ENCODE data around the gene LTK. TPM values are rescaled to one million over a fixed set of nuclear protein-coding genes. Genes with fewer than 3 reads are reported as not detected.

The LTK gene
- total RNA-seq, 2 donors from 2014 or later = 1.9 to 2.8 TPM

- H3K4me3 Mint-ChIP-seq = no peak overlapping the region
- ATAC-seq (replicated peaks) = no peak
- no peak overlapping the region for H3K27ac Mint-ChIP-seq
- H3K4me1 Mint-ChIP-seq = peaks cover 5% of the 10 kb centered on the region
- H3K36me3 Mint-ChIP-seq (ENCODE audit: low read depth) = no peaks in the 10 kb centered on the region
- no peaks in the 10 kb centered on the region for H3K27me3 Mint-ChIP-seq
- H3K9me3 Mint-ChIP-seq = no peaks in the 10 kb centered on the region
These were observed 36.6 kb upstream of the LTK start for GRCh38 chr15:41550066-41550775.

GRCh38 chr15:41546851-41547786 is 33.5 kb upstream of the LTK start:
- Mint-ChIP-seq H3K36me3 (ENCODE audit: low read depth) (no peaks in the 10 kb centered on the region), H3K9me3 (no peaks in the 10 kb centered on the region), H3K27me3 (no peaks in the 10 kb centered on the region), H3K4me1 (peaks cover 7% of the 10 kb centered on the region), H3K4me3 (no peak overlapping the region), H3K27ac (no peak overlapping the region)
- ATAC-seq (replicated peaks) = no peak

GRCh38 chr15:41545218-41545617 is 31.6 kb upstream of the LTK start:
- Mint-ChIP-seq H3K4me1 (peaks cover 7% of the 10 kb centered on the region), H3K27me3 (no peaks in the 10 kb centered on the region), H3K36me3 (ENCODE audit: low read depth) (no peaks in the 10 kb centered on the region), H3K4me3 (peak overlapping the region; percentile 97), H3K9me3 (no peaks in the 10 kb centered on the region), H3K27ac (peak overlapping the region; percentile 93)
- no peak for ATAC-seq (replicated peaks)

- peak overlapping the region; percentile 97 for H3K4me3 Mint-ChIP-seq
- no peaks in the 10 kb centered on the region for H3K36me3 Mint-ChIP-seq (ENCODE audit: low read depth)
- peak overlapping the region; percentile 93 for H3K27ac Mint-ChIP-seq
These were observed 31.0 kb upstream of the LTK start for GRCh38 chr15:41544650-41545015.

GRCh38 chr15:41543521-41543870 is 29.9 kb upstream of the LTK start:
- H3K9me3 Mint-ChIP-seq = no peaks in the 10 kb centered on the region
- no peaks in the 10 kb centered on the region for H3K27me3 Mint-ChIP-seq
- no peaks in the 10 kb centered on the region for H3K36me3 Mint-ChIP-seq (ENCODE audit: low read depth)
- peak overlapping the region; percentile 93 for H3K27ac Mint-ChIP-seq
- H3K4me1 Mint-ChIP-seq = peaks cover 7% of the 10 kb centered on the region
- H3K4me3 Mint-ChIP-seq = peak overlapping the region; percentile 97
- no peak for ATAC-seq (replicated peaks)

More at GRCh38 chr15:41544650-41545015, 31.0 kb upstream of the LTK start:
- H3K9me3 Mint-ChIP-seq = no peaks in the 10 kb centered on the region
- H3K27me3 Mint-ChIP-seq = no peaks in the 10 kb centered on the region
- ATAC-seq (replicated peaks) = no peak
- H3K4me1 Mint-ChIP-seq = peaks cover 7% of the 10 kb centered on the region

- H3K36me3 Mint-ChIP-seq (ENCODE audit: low read depth) = peaks cover 55% of the 10 kb centered on the region
- no peaks in the 10 kb centered on the region for H3K9me3 Mint-ChIP-seq
- H3K4me3 Mint-ChIP-seq = no peak overlapping the region
- no peak for ATAC-seq (replicated peaks)
- H3K27me3 Mint-ChIP-seq = no peaks in the 10 kb centered on the region
- H3K4me1 Mint-ChIP-seq = peaks cover 4% of the 10 kb centered on the region
- no peak overlapping the region for H3K27ac Mint-ChIP-seq
These were observed 23.2 kb upstream of the LTK start for GRCh38 chr15:41536866-41537265.

- H3K9me3 Mint-ChIP-seq = no peaks in the 10 kb centered on the region
- peaks cover 64% of the 10 kb centered on the region for H3K36me3 Mint-ChIP-seq (ENCODE audit: low read depth)
- peaks cover 4% of the 10 kb centered on the region for H3K4me1 Mint-ChIP-seq
- no peak overlapping the region for H3K27ac Mint-ChIP-seq
- no peak overlapping the region for H3K4me3 Mint-ChIP-seq
- no peaks in the 10 kb centered on the region for H3K27me3 Mint-ChIP-seq
- ATAC-seq (replicated peaks) = no peak
These were observed 21.9 kb upstream of the LTK start for GRCh38 chr15:41535544-41535943.

- H3K36me3 Mint-ChIP-seq (ENCODE audit: low read depth) = peaks cover 90% of the 10 kb centered on the region
- no peak overlapping the region for H3K27ac Mint-ChIP-seq
- H3K4me3 Mint-ChIP-seq = no peak overlapping the region
- no peaks in the 10 kb centered on the region for H3K27me3 Mint-ChIP-seq
- ATAC-seq (replicated peaks) = no peak
- H3K9me3 Mint-ChIP-seq = no peaks in the 10 kb centered on the region
- H3K4me1 Mint-ChIP-seq = no peaks in the 10 kb centered on the region
These were observed 16.8 kb upstream of the LTK start for GRCh38 chr15:41530363-41530956.

GRCh38 chr15:41523097-41523496 is 9.5 kb upstream of the LTK start:
- ATAC-seq (replicated peaks) = no peak
- Mint-ChIP-seq H3K36me3 (ENCODE audit: low read depth) (peaks cover 58% of the 10 kb centered on the region), H3K27ac (no peak overlapping the region), H3K4me1 (no peaks in the 10 kb centered on the region), H3K9me3 (no peaks in the 10 kb centered on the region), H3K27me3 (no peaks in the 10 kb centered on the region), H3K4me3 (no peak overlapping the region)

- Mint-ChIP-seq H3K27ac (no peak overlapping the region), H3K9me3 (no peaks in the 10 kb centered on the region), H3K4me1 (no peaks in the 10 kb centered on the region), H3K36me3 (ENCODE audit: low read depth) (peaks cover 57% of the 10 kb centered on the region), H3K4me3 (no peak overlapping the region), H3K27me3 (no peaks in the 10 kb centered on the region)
- ATAC-seq (replicated peaks) = no peak
These were observed 8.0 kb upstream of the LTK start for GRCh38 chr15:41521614-41522013.

GRCh38 chr15:41520636-41521035 is 7.0 kb upstream of the LTK start:
- Mint-ChIP-seq H3K4me1 (no peaks in the 10 kb centered on the region), H3K9me3 (no peaks in the 10 kb centered on the region), H3K36me3 (ENCODE audit: low read depth) (peaks cover 51% of the 10 kb centered on the region), H3K4me3 (no peak overlapping the region), H3K27me3 (no peaks in the 10 kb centered on the region), H3K27ac (no peak overlapping the region)
- no peak for ATAC-seq (replicated peaks)

- H3K4me3 Mint-ChIP-seq = no peak overlapping the region
- ATAC-seq (replicated peaks) = peak; percentile 18
- peaks cover 35% of the 10 kb centered on the region for H3K36me3 Mint-ChIP-seq (ENCODE audit: low read depth)
- H3K4me1 Mint-ChIP-seq = peaks cover 8% of the 10 kb centered on the region
- H3K9me3 Mint-ChIP-seq = no peaks in the 10 kb centered on the region
- no peaks in the 10 kb centered on the region for H3K27me3 Mint-ChIP-seq
- H3K27ac Mint-ChIP-seq = no peak overlapping the region
These were observed 4.3 kb upstream of the LTK start for GRCh38 chr15:41517895-41518449.

- Mint-ChIP-seq H3K9me3 (no peaks in the 10 kb centered on the region), H3K27me3 (no peaks in the 10 kb centered on the region), H3K36me3 (ENCODE audit: low read depth) (peaks cover 16% of the 10 kb centered on the region), H3K4me3 (peak overlapping the region; percentile 77), H3K27ac (no peak overlapping the region), H3K4me1 (peaks cover 8% of the 10 kb centered on the region)
- ATAC-seq (replicated peaks) = peak; percentile 13
These were observed 604 bp downstream of the LTK start for GRCh38 chr15:41512940-41513505.

GRCh38 chr15:41512512-41512939 is 1.1 kb downstream of the LTK start:
- Mint-ChIP-seq H3K9me3 (no peaks in the 10 kb centered on the region), H3K4me1 (peaks cover 8% of the 10 kb centered on the region), H3K36me3 (ENCODE audit: low read depth) (peaks cover 12% of the 10 kb centered on the region), H3K27me3 (no peaks in the 10 kb centered on the region), H3K27ac (no peak overlapping the region), H3K4me3 (peak overlapping the region; percentile 77)
- ATAC-seq (replicated peaks) = no peak
